GM12873 (cell line): ENCODE data around the gene P2RX6.

ENCODE experiments used
- CTCF ChIP-seq: IDR thresholded peaks from 2 replicates; pipeline ENCODE4 v1.5.1; 2012; ENCODE audit warnings: low read depth, mild to moderate bottlenecking, moderate library complexity, low read length, control low read depth; ENCODE audit not compliant: insufficient read depth; ENCODE audit errors: missing control alignments

P2RX6 gene

GRCh38 chr22:20989323-20990138 is 25.4 kb upstream of the P2RX6 start:
- no peak for TF ChIP-seq CTCF

- no peak for TF ChIP-seq CTCF
Measured at GRCh38 chr22:20990184-20991180, 24.5 kb upstream of the P2RX6 start.

GRCh38 chr22:20991252-20992055 is 23.5 kb upstream of the P2RX6 start:
- no peak for TF ChIP-seq CTCF

GRCh38 chr22:20992056-20992442 is 22.9 kb upstream of the P2RX6 start:
- no peak for TF ChIP-seq CTCF

GRCh38 chr22:20992456-20993303 is 22.3 kb upstream of the P2RX6 start:
- TF ChIP-seq CTCF: no peak

- no peak for TF ChIP-seq CTCF
Measured at GRCh38 chr22:20993304-20994127, 21.4 kb upstream of the P2RX6 start.
